CD4-positive, alpha-beta T cell treated with Interleukin-12 subunit alpha and Interleukin-12 subunit beta, for 1 hour (primary cell): ENCODE results near the gene CA10.
A peak's percentile ranks its signal among the peaks of the same experiment; 100 is the strongest.

Experiments used
- DNase-seq: peaks from one replicate; pipeline ENCODE4 v3.0.0-alpha.2; 2020

Gene CA10

DNA sequence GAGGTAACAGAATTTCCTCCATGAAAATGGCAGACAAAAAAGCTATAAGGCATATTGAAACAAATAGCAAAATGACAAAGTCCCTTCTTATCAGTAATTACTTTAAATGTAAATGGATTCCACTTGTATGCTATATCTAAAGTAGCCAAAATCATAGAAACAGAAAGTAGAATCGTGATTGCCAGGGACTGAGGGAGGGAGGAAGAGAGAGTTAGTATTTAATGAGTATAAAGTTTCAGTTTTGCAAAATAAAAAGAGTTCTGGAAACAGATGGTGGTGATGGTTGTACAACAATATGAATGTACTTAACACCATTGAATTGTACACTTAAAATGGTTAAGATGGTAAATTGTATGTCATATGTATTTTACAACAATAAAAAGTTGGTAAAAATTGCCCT, 407.4 kb downstream of the CA10 start:
- no peak for DNase-seq

DNA sequence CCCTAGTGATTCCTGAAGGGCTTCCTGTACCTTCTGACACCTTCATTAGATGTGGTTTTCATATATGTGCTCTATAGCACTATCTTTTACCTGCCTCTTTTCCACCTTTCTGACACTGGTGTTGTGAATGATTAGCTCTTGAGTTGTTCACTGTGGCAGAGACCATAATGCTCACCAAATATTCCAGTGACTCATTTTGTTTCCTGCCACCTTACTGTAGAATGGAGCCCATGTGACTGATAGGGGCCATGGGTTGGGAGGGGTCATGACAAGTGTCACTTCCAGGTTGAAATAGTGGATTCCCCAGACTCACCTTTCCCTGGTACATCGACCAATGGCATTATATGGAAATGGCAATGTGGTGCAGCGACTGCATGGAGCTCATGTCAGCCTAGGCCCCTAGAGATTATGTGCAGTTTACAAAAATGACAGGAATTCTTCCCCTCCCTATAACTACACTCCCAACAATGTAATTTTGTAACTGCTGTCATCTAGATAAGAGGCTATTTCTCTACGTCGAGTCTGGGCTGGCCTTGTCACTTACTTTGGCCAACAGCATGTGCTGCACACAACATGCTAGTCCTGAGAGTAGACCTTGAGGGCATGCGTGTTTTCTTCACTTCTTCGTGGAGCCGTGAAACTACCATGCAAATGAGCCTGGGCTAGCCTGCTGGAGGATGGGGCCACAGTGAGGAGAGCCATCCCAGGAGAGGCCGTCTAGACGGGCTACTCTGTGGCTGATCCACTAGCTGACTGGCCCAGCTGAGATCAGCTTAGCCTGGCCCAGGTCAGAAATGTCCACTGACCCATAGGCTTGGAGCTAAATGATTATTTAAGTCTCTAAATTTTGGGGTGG, 409.5 kb downstream of the CA10 start:
- DNase-seq: no peak

DNA sequence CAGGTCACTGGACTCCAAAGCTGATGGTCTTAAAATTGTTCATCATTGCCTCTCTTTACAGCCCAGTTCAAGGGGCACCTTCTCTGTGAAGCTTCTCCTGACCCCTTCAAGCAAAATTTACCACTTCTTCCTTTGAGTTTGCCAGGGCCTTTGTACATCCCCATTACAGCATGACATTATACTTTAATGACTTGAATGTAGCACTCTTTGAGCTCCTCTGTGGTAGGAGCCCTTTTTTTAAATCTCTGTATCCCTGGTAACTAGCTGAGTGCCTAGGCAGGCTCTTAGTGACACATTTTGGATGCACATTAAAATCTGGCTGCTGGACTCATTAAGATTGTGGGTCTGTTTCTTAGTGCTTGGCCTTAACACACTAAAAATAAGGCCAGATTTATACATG, 412.1 kb downstream of the CA10 start:
- DNase-seq: no peak

DNA sequence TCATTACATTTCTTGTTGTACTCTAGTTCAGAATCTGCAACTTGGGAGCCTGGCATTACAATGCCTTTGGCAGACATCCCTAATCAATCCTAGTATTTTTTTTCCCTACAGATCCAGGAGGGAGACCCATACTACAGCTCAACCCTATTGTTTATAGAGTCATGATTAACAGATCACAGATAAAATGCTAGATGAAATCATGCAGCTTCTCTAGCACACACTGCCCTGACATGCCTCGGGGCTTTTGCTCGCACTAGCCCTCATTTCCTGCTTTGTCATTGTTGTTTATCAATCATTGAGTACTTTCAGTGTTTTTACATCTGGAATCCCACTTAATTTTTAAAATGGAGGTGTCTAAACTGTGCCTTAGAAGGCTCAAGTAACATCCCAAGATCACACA, 412.5 kb downstream of the CA10 start:
- DNase-seq: no peak

DNA sequence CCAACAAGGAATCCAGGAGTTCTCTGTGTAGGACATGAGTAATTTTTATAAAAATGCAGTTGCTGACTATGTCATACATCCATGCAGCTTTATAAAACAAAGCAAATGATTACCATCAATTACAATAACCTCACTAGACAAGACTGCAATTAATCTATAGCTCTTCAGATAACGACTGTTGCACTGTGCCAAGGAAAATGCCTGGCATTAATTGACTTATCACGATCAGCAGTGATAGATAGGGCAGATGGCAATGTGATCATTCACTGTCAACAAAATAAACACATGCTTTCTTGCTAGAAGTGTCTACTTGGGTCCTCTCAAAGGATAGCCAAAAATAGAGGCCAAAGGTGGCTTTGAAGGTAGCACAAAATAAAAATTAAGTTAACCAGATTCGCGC, 415.0 kb downstream of the CA10 start:
- no peak for DNase-seq

DNA sequence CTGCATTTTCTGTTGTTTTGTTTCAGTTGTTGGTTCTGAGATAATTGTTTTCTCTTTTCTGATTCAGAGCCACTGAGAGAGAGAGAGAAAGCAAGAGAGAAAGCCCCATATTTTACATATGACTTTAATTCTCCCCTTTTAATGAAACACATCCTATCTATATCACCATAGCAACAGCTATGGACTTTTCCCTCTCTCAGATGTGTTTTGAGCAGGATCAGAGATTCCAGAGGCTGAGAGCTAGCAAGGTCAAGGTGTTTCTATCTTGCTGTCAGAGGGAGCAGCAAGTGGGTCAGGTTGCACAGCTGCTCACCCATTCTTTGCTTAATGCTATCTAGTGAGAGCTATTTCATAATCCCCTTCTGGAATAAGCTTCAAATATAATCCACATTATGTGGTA, 415.9 kb downstream of the CA10 start:
- DNase-seq: no peak

DNA sequence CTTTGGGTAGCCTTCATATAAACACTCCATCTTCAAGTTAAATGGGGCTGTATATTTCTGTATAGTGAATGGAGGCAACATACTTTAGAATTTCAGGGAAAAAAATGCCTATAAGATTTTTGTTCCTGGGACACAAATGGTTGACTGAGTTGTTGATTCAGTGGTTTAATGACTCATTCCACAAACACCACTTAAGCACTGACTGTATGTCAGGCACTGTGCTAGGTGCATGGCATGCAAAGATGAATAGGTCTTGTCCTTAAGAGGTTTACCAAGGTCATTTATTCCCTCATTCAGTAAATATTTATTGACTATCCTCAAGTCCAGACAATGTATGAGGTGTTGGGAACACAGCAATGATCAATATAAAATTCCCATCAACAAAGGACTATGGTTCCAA, 417.1 kb downstream of the CA10 start:
- no peak for DNase-seq

DNA sequence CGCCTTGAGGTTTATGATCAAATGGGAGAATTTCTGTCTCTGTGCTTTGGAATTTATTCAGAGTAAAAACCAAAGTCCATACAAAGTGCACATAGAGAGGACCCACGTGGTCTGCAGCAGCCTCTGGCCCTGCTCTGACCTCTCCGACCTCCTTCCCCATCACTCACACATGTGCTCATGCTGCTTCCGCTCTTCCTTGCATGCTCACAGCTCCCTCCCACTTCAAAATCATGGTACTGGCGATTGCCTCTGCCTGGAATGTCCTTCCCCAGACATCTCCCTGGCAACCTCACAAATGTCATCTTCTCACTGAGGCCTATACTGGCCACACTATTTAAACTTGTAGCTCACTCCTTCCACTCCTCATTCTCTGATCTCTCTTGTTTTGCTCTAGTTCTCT, 418.0 kb downstream of the CA10 start:
- no peak for DNase-seq

DNA sequence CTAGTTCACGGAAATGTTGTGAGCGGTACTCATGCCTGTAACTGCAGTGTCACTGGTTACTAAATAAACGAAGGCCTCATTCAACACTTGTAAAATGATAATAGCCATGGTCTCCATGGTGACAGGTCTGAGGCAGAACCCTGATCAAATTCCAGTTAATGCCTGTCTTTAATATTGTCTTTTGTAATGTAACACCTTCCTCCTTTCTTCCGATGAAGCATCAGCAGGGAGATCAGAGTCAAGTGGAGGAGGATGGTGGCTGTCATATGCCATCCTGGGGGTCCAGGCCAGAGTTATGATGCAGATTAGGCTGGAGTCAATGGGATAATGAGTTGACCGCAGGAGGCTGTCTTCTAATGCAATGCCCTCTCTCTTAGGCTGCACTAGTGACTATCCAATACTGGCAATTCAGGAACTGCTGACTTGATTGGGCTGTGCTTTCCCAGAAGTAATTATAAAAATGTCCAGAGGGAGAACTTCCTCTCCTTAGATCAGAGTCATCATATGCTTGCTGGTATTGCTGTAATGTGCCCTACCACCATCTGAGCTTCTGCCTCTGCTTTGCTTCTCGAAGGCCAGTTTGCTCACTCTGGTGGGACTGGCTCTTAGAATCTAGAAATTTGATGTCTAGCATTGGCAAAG, 419.1 kb downstream of the CA10 start:
- DNase-seq: no peak

DNA sequence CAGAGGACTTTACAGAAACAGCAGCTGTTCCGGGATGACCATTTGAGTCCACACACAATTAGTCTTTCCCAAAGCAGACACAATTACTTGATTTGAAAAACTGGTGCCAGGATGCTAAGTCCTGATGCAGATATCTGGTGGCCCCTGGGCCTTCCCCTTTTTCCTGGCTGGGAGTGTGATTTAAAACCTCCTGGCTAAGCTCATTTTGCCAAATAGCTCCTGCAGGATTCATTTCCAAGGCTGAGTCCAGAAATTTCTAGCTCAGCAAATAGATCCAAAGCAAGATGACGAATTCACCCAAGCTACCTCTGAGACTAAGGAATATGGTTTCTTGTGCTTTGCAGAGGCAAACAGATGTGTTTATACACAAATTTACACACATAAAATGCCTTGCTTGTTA, 422.2 kb downstream of the CA10 start:
- DNase-seq: no peak

DNA sequence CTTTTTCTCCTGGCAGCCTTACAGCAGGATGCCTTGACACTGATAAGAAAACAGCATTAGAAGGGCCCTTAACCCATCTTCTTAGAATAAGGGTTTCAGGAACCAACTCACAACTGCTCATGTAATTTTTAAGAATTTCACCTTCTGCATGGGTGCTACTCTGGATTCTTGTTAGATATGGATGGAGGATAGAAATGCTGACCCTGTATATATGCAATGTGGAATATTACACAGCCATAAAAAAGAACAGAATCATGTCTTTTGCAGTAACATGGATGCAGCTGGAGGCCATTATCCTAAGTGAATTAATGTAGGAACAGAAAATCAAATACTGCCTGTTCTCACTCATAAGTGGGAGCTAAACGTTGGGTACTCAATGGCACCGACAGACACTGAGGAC, 423.5 kb downstream of the CA10 start:
- no peak for DNase-seq

DNA sequence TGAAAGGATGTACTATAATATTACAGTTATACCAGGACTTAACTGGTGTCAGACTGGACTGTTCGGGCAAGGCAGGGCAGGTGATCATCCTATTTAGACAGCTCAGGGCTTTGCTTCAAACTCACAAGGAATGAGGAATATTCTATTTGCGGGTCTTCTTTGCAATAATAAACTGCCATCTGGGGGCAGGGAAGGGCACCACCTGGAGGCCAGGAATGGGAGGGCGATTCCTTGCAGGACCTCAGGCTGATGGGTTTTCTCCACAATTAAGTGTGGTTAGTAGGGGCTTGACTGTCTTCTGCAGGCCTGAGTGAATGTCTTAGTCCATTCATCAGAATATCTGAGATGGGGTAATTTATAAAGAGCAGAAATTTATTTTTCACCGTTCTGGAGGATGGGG, 424.1 kb downstream of the CA10 start:
- peak; percentile 3 for DNase-seq

DNA sequence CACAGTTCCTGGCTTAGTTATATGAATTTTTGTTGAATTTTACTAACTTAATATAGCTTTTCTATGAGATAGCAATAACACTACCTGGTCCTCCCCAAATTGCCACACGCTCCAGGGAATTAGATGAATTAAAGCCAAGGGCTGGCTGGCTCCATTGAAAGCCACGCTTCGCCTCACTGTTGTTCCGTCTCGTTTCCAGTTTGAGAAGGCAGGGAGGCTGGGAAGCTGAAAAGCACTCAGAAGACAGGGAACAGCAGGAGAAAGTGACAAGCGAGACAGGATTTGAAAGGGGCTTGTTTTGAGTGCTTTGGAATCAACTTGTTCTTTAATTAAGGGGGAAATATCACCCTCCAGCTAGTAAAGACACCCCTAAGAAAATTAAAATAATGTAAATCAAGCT, 425.3 kb downstream of the CA10 start:
- DNase-seq: no peak

DNA sequence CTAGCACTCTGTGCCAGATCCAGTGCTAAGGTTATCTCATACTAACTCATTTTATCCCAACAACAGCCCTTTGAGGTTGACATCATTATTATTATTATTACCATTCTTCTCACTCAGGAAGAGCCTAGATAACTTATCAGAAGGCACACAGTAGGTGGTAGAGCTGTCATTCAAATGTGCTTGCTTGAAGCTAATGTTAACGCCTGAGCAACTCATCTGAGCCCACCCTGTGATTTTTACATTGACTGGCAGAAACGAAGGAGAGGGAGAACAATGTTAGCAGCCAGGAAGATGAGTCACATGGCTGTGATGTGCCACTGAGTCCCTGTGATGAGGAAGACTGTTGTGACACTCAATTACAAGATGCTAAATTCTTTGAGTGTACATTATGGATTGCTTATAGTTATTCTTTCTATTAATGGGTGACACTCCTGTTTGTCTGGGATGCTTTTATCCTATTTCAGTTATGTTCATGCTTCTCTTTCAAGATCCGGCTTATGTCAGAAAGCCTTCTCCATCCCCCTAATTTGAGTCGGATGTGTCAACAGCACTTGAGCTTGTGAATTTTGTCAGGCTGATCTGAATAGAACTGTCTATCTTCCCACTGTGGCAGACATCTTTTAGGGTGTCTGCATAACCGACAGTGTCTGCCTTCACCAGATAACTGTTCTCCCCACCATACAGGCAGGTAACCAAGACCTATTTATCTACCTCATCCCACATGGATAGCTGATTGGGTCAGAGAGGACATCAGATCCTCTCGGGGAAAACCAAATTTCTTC, 426.4 kb downstream of the CA10 start:
- DNase-seq: no peak

DNA sequence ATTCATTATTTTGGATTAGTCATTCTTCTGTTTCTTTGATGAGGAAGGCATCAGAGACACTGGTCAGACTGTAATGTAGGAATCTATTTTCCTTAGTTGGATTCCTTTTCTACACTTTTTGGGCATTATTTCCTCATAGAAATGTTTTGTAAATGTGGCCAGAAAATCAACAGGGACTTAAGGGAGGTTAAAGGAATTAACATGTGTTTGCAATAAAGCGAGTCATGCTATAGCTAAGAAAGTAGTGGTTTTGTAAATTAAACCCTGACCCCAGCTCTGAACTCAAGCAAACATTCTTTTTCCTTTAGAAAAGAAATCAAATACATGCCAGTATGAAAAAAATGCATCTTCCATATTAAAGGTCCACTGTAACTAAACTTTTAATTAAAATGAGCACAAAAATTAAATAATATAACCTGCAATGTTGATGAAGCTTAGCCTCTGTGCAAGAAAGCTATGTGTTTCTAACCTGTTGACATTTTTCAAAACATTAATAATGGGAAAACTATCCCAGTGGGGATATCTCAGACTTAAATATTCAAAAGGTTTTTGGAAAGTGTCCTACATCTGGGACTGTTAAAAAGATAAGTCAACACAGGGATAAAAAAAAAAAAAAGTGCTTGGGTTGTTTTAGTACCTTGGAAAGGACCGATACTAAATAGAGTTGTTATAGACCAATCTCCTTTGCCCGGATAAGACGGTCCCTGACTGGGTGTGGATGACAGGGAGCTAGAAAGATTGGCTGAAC, 428.0 kb downstream of the CA10 start:
- DNase-seq: no peak

DNA sequence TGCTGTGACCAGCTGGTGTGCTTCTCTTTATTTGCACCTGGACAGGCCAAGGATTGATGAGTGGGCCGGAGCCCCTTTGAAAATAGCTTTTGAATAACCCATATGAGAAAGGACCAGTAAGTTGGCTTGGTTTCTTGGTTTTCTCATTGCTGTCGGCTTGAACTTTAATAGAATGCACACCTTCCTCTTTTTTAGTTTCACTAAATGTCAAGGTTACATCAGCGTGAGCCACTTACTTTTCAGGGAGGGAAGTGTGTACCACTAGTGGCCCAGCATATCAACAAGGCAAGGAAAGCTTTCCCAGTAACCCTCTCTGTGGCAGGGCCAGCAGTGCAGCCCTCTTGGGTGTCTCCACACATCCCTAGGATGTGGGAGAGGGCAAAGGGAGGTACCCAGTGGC, 433.3 kb downstream of the CA10 start:
- DNase-seq: no peak

DNA sequence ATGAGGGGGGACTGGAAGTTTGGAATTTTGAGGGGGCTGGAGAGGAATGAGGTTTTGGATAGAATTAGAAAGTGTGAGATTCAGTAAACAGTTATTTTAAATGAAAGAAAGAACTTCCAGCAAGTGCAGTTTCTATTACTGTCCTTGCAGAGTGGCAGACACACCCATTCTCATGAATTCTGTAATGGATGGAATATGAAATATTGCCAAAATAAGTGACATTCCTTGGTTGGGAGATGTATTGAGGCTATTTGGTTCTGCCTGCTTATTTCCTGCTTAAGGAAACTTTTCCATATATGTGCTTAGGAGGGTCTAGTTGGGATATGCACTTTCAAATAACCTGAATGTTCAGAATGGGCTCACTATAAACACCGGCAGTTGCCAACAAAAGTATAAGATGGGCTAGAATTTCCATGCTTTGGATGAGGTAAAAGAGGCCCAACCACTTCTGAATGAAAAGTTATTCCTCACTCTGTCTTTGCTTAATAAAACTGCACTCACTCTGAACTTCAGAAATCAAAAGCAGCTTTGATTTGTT, 434.4 kb downstream of the CA10 start:
- DNase-seq: no peak

DNA sequence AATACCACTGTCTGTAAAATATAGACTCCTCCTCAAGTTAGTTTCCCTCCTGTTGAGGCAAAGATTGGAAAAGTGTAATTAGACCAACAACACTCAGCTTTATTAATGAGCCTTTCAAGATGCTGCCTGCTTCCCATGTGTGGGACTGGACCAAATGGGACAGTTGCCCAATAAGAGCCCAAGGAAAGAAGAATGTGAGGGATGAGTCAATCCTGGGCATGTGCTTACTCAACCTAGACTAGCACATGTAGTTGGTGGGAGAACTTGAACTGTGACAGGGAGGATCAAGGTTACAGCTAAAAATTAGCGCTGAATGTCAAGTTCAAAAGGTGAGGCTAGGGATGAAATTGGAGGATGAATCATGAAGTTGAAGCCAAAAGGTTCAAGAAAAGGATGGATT, 435.5 kb downstream of the CA10 start:
- no peak for DNase-seq

DNA sequence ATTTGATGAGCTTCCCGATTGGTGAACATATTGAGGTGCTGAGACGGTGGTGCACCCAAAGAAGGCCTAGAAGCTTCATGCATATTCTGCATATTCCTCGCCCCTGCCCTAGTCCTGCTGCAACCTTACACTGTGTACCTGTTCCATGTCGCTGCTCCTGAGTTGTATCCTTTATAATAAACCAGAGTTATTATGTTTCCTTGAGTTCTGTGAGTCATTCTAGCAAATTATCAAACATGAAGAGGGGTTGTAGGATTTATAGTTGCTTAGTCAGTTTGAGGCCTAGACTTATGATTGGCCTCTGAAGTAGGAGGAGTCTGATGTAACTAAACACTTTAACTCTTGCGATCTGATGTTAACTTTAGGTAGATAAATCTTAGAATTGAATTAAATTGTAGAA, 436.8 kb downstream of the CA10 start:
- no peak for DNase-seq

DNA sequence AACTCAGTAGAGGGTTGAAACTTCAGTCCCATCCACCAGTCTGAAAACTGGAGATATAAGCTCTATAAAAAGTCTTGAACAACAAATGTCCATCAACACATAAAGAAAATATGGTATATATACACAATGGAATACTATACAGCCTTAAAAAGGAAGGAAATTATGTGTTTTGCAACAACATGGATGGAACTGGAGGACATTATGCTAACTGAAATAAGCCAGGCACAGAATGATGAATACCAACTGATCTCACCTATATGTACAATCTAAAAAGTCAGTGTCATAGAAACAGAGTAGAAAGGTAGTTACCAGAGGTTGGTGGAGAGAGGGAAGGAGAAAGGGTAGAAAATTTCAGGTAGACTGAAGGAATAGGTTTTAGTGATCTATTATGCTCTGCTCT, 438.1 kb downstream of the CA10 start:
- no peak for DNase-seq

DNA sequence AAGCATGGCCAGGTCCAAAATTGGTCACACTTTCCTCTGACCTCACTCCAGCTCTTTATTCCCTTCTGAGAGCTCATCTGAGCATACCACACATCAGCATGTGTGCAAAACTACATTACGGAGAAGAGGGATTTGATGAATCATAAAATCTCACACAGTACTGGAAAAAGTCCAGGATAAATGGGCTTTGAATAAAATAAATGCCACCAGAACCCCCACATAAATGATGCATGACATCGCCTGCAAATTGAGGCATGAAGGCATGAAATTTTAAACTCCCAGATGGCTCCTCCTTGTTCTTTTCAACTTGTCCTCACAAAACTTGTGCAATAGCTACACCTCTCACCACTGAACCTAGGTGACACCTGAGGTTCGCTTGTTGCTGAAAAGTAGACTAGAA, 439.5 kb downstream of the CA10 start:
- no peak for DNase-seq

DNA sequence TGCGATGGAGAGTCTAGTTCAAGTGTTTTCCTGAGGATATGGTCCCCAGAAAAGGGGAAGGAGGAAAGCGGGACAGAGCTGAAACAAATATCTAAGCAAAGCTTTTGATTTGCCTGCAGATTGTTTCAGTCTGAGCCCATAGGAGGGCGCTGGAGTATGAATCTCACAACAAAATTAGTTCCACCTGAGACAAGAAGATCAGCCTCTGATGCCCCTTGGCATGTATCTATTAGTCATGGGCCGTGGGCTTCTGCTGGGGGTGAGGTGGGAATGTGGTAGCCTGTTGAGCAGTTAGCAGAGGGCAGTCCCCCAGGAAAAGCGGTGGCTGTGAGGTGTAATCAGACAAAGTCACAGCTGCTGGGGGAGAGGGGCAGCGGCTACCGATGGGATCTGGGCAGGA, 446.9 kb downstream of the CA10 start:
- DNase-seq: no peak

DNA sequence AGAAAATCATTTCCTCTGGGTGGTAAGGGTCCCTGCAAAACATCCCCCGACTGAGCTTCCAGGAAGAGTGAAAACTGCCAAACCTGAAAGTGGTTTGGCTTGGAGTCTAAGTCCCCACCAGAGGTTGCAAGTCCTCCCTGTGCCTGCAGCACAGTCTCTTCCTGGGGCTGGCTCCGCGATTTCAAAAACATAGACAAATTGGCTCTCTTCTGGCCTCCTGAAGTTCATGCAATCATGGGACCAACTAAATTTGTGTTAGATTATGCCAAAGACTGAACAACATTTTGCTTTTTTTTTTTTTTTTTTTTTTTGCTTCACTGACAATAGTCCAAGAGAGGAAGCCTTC, 447.9 kb downstream of the CA10 start:
- no peak for DNase-seq
